Astrocyte (in vitro differentiated cells and primary cell): Measurements from ENCODE around the gene PNMT. TPM values are rescaled to one million over a fixed set of nuclear protein-coding genes. Genes with fewer than 3 reads are reported as not detected.

Experiments
- DNase-seq: peaks from one replicate; pipeline ENCODE4 v3.0.0-alpha.2; 2010; ENCODE audit warnings: low read depth
- FAIRE-seq: peaks from 2 replicates; lab custom pipeline; 2011; peaks lifted over from hg19 to GRCh38; lab: Jason Lieb, UNC
- H2AFZ ChIP-seq: 2 replicates; pipeline ENCODE4 v1.6.0; 2012; ENCODE audit warnings: low read depth, low read length, inconsistent platforms
- H3K27ac ChIP-seq: 2 replicates; pipeline ENCODE4 v1.5.1; 2011; ENCODE audit warnings: low read depth, low read length, inconsistent platforms
- H3K27me3 ChIP-seq: 2 replicates; pipeline ENCODE4 v1.6.0; 2011; ENCODE audit warnings: low read length, inconsistent platforms; ENCODE audit not compliant: insufficient read depth
- H3K36me3 ChIP-seq: 2 replicates; pipeline ENCODE4 v1.5.1; 2011; ENCODE audit warnings: low read length, inconsistent platforms; ENCODE audit not compliant: insufficient read depth
- H3K4me1 ChIP-seq: 2 replicates; pipeline ENCODE4 v1.5.1; 2011; ENCODE audit warnings: low read length, inconsistent platforms; ENCODE audit not compliant: insufficient read depth
- H3K4me2 ChIP-seq: 2 replicates; pipeline ENCODE4 v1.6.0; 2012; ENCODE audit warnings: low read length, inconsistent platforms
- H3K4me3 ChIP-seq: 2 replicates; pipeline ENCODE4 v1.5.1; 2011; ENCODE audit warnings: low read depth, mild to moderate bottlenecking, low read length, inconsistent platforms; ENCODE audit not compliant: insufficient read depth
- H3K79me2 ChIP-seq: 2 replicates; pipeline ENCODE4 v1.6.0; 2012; ENCODE audit warnings: mild to moderate bottlenecking, low read length, inconsistent platforms; ENCODE audit not compliant: insufficient read depth
- H3K9ac ChIP-seq: 2 replicates; pipeline ENCODE4 v1.6.0; 2012; ENCODE audit warnings: mild to moderate bottlenecking, low read length, inconsistent platforms
- H3K9me3 ChIP-seq: 2 replicates; pipeline ENCODE4 v1.5.1; 2012; ENCODE audit warnings: low read depth, mild to moderate bottlenecking, low read length, inconsistent platforms; ENCODE audit not compliant: insufficient read depth
- H4K20me1 ChIP-seq: 2 replicates; pipeline ENCODE4 v1.6.0; 2012; ENCODE audit warnings: low read length, inconsistent platforms; ENCODE audit not compliant: insufficient read depth
- H3K27ac Mint-ChIP-seq: one replicate; pipeline ENCODE4 v1.8.0; 2021; ENCODE audit warnings: mild to moderate bottlenecking, mixed read lengths; ENCODE audit not compliant: unreplicated experiment
- H3K27me3 Mint-ChIP-seq: one replicate; pipeline ENCODE4 v1.8.0; 2021; ENCODE audit warnings: low read depth, mixed read lengths; ENCODE audit not compliant: unreplicated experiment
- H3K36me3 Mint-ChIP-seq: one replicate; pipeline ENCODE4 v1.8.0; 2021; ENCODE audit warnings: low read depth, mixed read lengths; ENCODE audit not compliant: unreplicated experiment
- H3K4me1 Mint-ChIP-seq: one replicate; pipeline ENCODE4 v1.8.0; 2021; ENCODE audit warnings: low read depth, mixed read lengths; ENCODE audit not compliant: unreplicated experiment
- H3K4me3 Mint-ChIP-seq: one replicate; pipeline ENCODE4 v1.8.0; 2021; ENCODE audit warnings: mild to moderate bottlenecking, moderate library complexity, mixed read lengths; ENCODE audit not compliant: unreplicated experiment
- H3K9me3 Mint-ChIP-seq: one replicate; pipeline ENCODE4 v1.8.0; 2021; ENCODE audit warnings: mild to moderate bottlenecking, mixed read lengths; ENCODE audit not compliant: unreplicated experiment
- CTCF ChIP-seq: IDR thresholded peaks from 2 replicates; pipeline ENCODE4 v1.5.1; 2011; ENCODE audit warnings: low read depth, mild to moderate bottlenecking, inconsistent platforms, low read length, moderate library complexity; ENCODE audit not compliant: insufficient read depth
- EZH2 ChIP-seq: IDR thresholded peaks from 2 replicates; pipeline ENCODE4 v1.6.1; 2012; ENCODE audit warnings: mild to moderate bottlenecking, low read length, inconsistent platforms; ENCODE audit not compliant: insufficient read depth
- total RNA-seq: library from RNA; stranded (reverse); gene quantifications from 2 replicates; pipeline ENCODE4 v1.2.1, GENCODE V29; 2021

PNMT gene
- total RNA-seq, 1 donor from 2014 or later, result 0.59 TPM

DNA sequence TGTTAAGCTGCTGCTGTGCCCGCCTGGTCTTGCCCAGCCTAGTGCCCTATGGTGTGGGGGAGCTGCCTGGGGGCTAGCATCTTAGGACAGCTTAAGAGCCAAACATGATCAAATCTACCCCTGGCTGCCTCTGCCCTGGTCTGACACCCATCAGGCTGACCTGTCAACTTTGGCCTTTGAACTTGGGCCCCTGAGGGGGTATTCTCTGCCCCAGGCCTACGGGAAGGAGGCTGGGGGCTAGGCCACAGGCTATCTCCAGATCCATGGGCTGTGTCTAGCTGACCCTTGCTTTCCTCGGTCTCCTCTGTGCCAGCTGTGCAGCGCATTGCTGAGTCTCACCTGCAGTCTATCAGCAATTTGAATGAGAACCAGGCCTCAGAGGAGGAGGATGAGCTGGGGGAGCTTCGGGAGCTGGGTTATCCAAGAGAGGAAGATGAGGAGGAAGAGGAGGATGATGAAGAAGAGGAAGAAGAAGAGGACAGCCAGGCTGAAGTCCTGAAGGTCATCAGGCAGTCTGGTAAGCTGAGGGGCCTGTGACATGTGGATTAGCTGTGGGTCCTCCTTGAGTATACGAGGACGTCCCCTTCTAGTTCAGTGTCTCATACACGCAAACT, 34.6 kb upstream of the PNMT start:
- Histone ChIP-seq H3K9ac (no peak overlapping the region), H3K27me3 (peaks cover 27% of the 10 kb centered on the region), H4K20me1 (peaks cover 7% of the 10 kb centered on the region), H3K9me3 (no peaks in the 10 kb centered on the region), H3K27ac (no peak overlapping the region), H3K79me2 (peaks cover 16% of the 10 kb centered on the region), H3K4me2 (no peak overlapping the region), H3K4me1 (peaks cover 12% of the 10 kb centered on the region), H2AFZ (no peak overlapping the region), H3K36me3 (no peaks in the 10 kb centered on the region), H3K4me3 (no peak overlapping the region)
- Mint-ChIP-seq H3K36me3 (no peaks in the 10 kb centered on the region), H3K4me1 (peaks cover 12% of the 10 kb centered on the region), H3K27me3 (peaks cover 26% of the 10 kb centered on the region), H3K9me3 (no peaks in the 10 kb centered on the region), H3K4me3 (peak overlapping the region; percentile 29), H3K27ac (no peak overlapping the region)
- FAIRE-seq (no peak), DNase-seq (no peak)
- no peak for TF ChIP-seq EZH2
- no peak for TF ChIP-seq CTCF

- Histone ChIP-seq H3K4me2 (no peak overlapping the region), H3K9me3 (no peaks in the 10 kb centered on the region), H3K4me3 (no peak overlapping the region), H3K36me3 (no peaks in the 10 kb centered on the region), H3K9ac (no peak overlapping the region), H3K79me2 (peaks cover 24% of the 10 kb centered on the region), H2AFZ (no peak overlapping the region), H3K4me1 (peaks cover 13% of the 10 kb centered on the region), H3K27ac (no peak overlapping the region), H4K20me1 (peaks cover 13% of the 10 kb centered on the region), H3K27me3 (peaks cover 20% of the 10 kb centered on the region)
- H3K4me3 Mint-ChIP-seq, result no peak overlapping the region
- FAIRE-seq, result no peak
- no peaks in the 10 kb centered on the region for H3K9me3 Mint-ChIP-seq
- no peak for DNase-seq
- no peak overlapping the region for H3K27ac Mint-ChIP-seq
- H3K4me1 Mint-ChIP-seq, result peaks cover 17% of the 10 kb centered on the region
- peaks cover 20% of the 10 kb centered on the region for H3K27me3 Mint-ChIP-seq
- peak; percentile 68 for TF ChIP-seq CTCF
- no peak for TF ChIP-seq EZH2
- H3K36me3 Mint-ChIP-seq, result no peaks in the 10 kb centered on the region
These were observed 33.8 kb upstream of the PNMT start for GRCh38 chr17:39634384-39634871.

GRCh38 chr17:39635614-39636176, 32.6 kb upstream of the PNMT start:
- Histone ChIP-seq H3K4me1 (peaks cover 19% of the 10 kb centered on the region), H3K9ac (no peak overlapping the region), H3K4me2 (no peak overlapping the region), H3K36me3 (no peaks in the 10 kb centered on the region), H3K4me3 (no peak overlapping the region), H3K27me3 (peaks cover 15% of the 10 kb centered on the region), H3K79me2 (peaks cover 36% of the 10 kb centered on the region), H2AFZ (no peak overlapping the region), H3K27ac (no peak overlapping the region), H4K20me1 (peaks cover 25% of the 10 kb centered on the region), H3K9me3 (no peaks in the 10 kb centered on the region)
- Mint-ChIP-seq H3K4me1 (peaks cover 27% of the 10 kb centered on the region), H3K27ac (no peak overlapping the region), H3K36me3 (no peaks in the 10 kb centered on the region), H3K4me3 (peak overlapping the region; percentile 86), H3K9me3 (no peaks in the 10 kb centered on the region), H3K27me3 (peaks cover 16% of the 10 kb centered on the region)
- no peak for FAIRE-seq
- no peak for DNase-seq
- TF ChIP-seq CTCF (no peak), EZH2 (no peak)
